ENCODE results near the gene CENPO. TPM values are rescaled to one million over a fixed set of nuclear protein-coding genes. Genes with fewer than 3 reads are reported as not detected.

The CENPO gene
- total and polyA plus RNA-seq, 2 of the 4 experiments (the other 2 are of a cell fraction) = 20.1 to 27.2 TPM

DNA sequence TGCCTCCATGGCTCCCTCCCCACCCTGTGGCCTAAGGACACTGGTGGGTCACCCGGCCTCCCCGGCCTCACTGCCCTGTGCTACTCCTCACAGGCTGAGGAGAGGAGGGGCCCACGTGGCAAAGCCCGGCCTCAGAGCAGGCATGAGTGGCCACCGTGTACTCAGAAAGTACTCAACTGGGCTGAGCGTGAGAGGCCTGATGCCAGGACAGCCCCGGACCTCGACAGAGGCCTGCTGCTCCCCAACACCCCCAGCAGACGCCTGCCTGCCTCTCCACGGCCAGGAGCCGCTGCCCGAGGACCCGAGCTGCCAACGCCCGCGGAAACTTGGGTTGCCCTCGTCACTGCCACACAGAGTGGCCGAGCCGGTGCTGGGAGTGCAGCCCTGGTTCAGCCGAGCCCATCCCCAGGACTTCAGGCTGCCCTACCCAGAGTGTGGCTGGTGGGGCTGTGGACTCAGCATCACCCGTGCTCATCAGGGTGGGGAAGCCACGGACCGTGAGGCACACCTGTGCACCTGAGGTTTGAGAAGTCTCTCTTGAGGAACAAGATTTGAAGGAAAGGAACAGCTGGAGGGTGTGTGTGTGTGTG, 59.3 kb downstream of the CENPO start:
- Histone ChIP-seq H4K91ac (ENCODE audit: insufficient read depth, low read depth, low read length) (no peak overlapping the region), H2BK120ac (ENCODE audit: low read depth, low read length) (no peak overlapping the region), H3K36me3 (ENCODE audit: control insufficient read depth, insufficient read depth, low read length) (no peaks in the 10 kb centered on the region), H2AFZ (replicated peaks; ENCODE audit: low read length, poor library complexity) (no peak overlapping the region), H3K79me1 (ENCODE audit: low read depth in 1 of 2, low read length in 2 of 2) (peaks cover 0 to 16% of the 10 kb centered on the region in 2 experiments; a peak in 2 of 4 replicates), H2BK20ac (ENCODE audit: low read depth, low read length) (no peak overlapping the region), H4K20me1 (ENCODE audit: insufficient read depth, low read length) (no peaks in the 10 kb centered on the region), H2AK5ac (ENCODE audit: low read depth, low read length) (no peak overlapping the region), H3K18ac (ENCODE audit: low read depth, low read length) (no peak overlapping the region), H3K23ac (ENCODE audit: low read depth, low read length) (no peak overlapping the region), H4K5ac (ENCODE audit: low read depth, low read length) (no peak overlapping the region), H3K56ac (ENCODE audit: extremely low read depth, insufficient read depth, low read length) (no peak overlapping the region), H2BK15ac (ENCODE audit: low read depth, low read length) (no peak overlapping the region), H3K9me3 (ENCODE audit: control insufficient read depth, insufficient read depth, low read length) (no peaks in the 10 kb centered on the region), H3K4ac (ENCODE audit: low read depth, low read length) (no peak overlapping the region), H2BK5ac (ENCODE audit: low read depth, low read length, poor library complexity, severe bottlenecking) (no peak overlapping the region), H2AK9ac (replicated peaks; ENCODE audit: low read depth, low read length, poor library complexity) (no peak overlapping the region), H3K9me1 (ENCODE audit: insufficient read depth, low read length) (peaks cover 17% of the 10 kb centered on the region), H3K4me3 (ENCODE audit: insufficient read depth, low read depth, low read length) (no peak overlapping the region), H3K4me1 (ENCODE audit: control insufficient read depth, insufficient read depth, low read length) (peaks cover 26% of the 10 kb centered on the region), H4K8ac (ENCODE audit: low read depth in 2 of 2, low read length in 2 of 2) (no peak overlapping the region), H3K14ac (replicated peaks; ENCODE audit: low read depth, low read length) (no peak overlapping the region), H3K4me2 (ENCODE audit: low read depth, low read length) (no peak overlapping the region), H3K27ac (ENCODE audit: insufficient read depth, low read length) (no peak overlapping the region), H3K9ac (ENCODE audit: low read depth, low read length) (no peak overlapping the region), H3K27me3 (ENCODE audit: control insufficient read depth, insufficient read depth, low read length) (no peaks in the 10 kb centered on the region)
- 92% methylated on average over 11 of the region's 23 CpGs; no CpG with 5 or more reads in 1 of the 2 experiments for WGBS, 2 experiments (ENCODE audit: extremely low coverage in 2 of 2, insufficient read length in 1 of 2)
- ATAC-seq (ENCODE audit: low read depth) (no peak), DNase-seq (no peak)
- intact Hi-C loops (cut with micrococcal nuclease) (no loop called here), in situ Hi-C loops (cut with MboI; ENCODE audit: low sequenced_read_pairs) (no loop called here), dilution Hi-C loops (cut with HindIII; ENCODE audit: low sequenced_read_pairs, unreplicated experiment) (no loop called here)
- no peak for TF ChIP-seq CHD1 (IDR thresholded peaks at IDR 0.05; ENCODE audit: low read depth, low read length)
- no peak for TF ChIP-seq FOS (IDR thresholded peaks at IDR 0.05; ENCODE audit: low read depth, low read length)
- TF ChIP-seq SMC3 (IDR thresholded peaks at IDR 0.05; ENCODE audit: low read depth, low read length) = no peak
- TF ChIP-seq RAD21 (IDR thresholded peaks at IDR 0.05; ENCODE audit: low read length) = no peak
- TF ChIP-seq RFX5 (IDR thresholded peaks at IDR 0.05; ENCODE audit: low read depth, low read length) = no peak
- CTCF ChIA-PET = no interaction called here
- POLR2A ChIA-PET (ENCODE audit: unreplicated experiment) = no interaction called here
- no TSS peak for BruUV-seq (replicated peaks)
